ENCODE measurements around the gene JAG2.

JAG2 gene

GRCh38 chr14:105136401-105137322 is 31.9 kb downstream of the JAG2 start:
- TF ChIP-seq CTCF (IDR thresholded peaks at IDR 0.05; ENCODE audit: extremely low read depth, missing control alignments) = no peak
- DNase-seq (ENCODE audit: low spot score) = no peak

- DNase-seq (ENCODE audit: low spot score) = no peak
- no peak for TF ChIP-seq CTCF (IDR thresholded peaks at IDR 0.05; ENCODE audit: extremely low read depth, missing control alignments)
These were observed 32.7 kb downstream of the JAG2 start for GRCh38 chr14:105135700-105136395.

GRCh38 chr14:105132921-105133654 is 35.5 kb downstream of the JAG2 start:
- no peak for TF ChIP-seq CTCF (IDR thresholded peaks at IDR 0.05; ENCODE audit: extremely low read depth, missing control alignments)
- DNase-seq (ENCODE audit: low spot score) = no peak

- no peak for TF ChIP-seq CTCF (IDR thresholded peaks at IDR 0.05; ENCODE audit: extremely low read depth, missing control alignments)
- no peak for DNase-seq (ENCODE audit: low spot score)
These were observed 37.3 kb downstream of the JAG2 start for GRCh38 chr14:105131241-105131640.

GRCh38 chr14:105128059-105128458 is 40.5 kb downstream of the JAG2 start:
- DNase-seq (ENCODE audit: low spot score) = no peak
- TF ChIP-seq CTCF (IDR thresholded peaks at IDR 0.05; ENCODE audit: extremely low read depth, missing control alignments) = no peak

GRCh38 chr14:105126981-105127329 is 41.6 kb downstream of the JAG2 start:
- TF ChIP-seq CTCF (IDR thresholded peaks at IDR 0.05; ENCODE audit: extremely low read depth, missing control alignments) = no peak
- no peak for DNase-seq (ENCODE audit: low spot score)
